PC-3 (cell line): Measurements from ENCODE around the gene CERK. TPM values are rescaled to one million over a fixed set of nuclear protein-coding genes. Genes with fewer than 3 reads are reported as not detected.

Source experiments
- ATAC-seq: fragments of 200-7000 bp; cut with Tn5 transposase; 2 replicates; pipeline ENCODE4 v1.9.1; 2020; ENCODE audit warnings: mild to moderate bottlenecking, moderate library complexity
- BruUV-seq: library from RNA; stranded (reverse); fragments of 400-500 nt; replicated peaks from 2 replicates; lab custom pipeline; 2021; lab: Mats Ljungman, UMichigan
- CTCF ChIA-PET: fragments of 300-600 bp; sonication (Branson Sonifier 250); formaldehyde crosslinking; loops from one replicate; lab custom pipeline; 2022; ENCODE audit warnings: antibody characterized with exemption; lab: Charles Lee
- POLR2A ChIA-PET: fragments of 300-600 bp; sonication (Branson Sonifier 250); formaldehyde crosslinking; loops from one replicate; lab custom pipeline; 2022; ENCODE audit warnings: antibody characterized with exemption; ENCODE audit not compliant: unreplicated experiment; lab: Charles Lee
- DNase-seq: peaks from one replicate; pipeline ENCODE4 v3.0.0-alpha.2; 2015
- H2AFZ ChIP-seq: fragments of 300-600 bp; sonication (generic); 2 replicates; pipeline ENCODE4 v1.6.0; 2016; ENCODE audit warnings: antibody characterized with exemption, low read length
- H3F3A ChIP-seq: fragments of 300-600 bp; sonication (generic); one replicate; pipeline ENCODE4 v1.6.0; 2017; ENCODE audit warnings: antibody characterized with exemption, low read length, control low read depth, mild to moderate bottlenecking; ENCODE audit not compliant: unreplicated experiment
- H3K27ac ChIP-seq: fragments of 300-600 bp; sonication (generic); 2 replicates; pipeline ENCODE4 v1.5.1; 2016; ENCODE audit warnings: mild to moderate bottlenecking, low read length
- H3K27me3 ChIP-seq: fragments of 300-600 bp; sonication (generic); 2 replicates; pipeline ENCODE4 v1.6.1; 2016; ENCODE audit warnings: low read length, mixed read lengths
- H3K36me3 ChIP-seq: fragments of 300-600 bp; sonication (generic); 2 replicates; pipeline ENCODE4 v1.6.1; 2016; ENCODE audit warnings: low read depth, mixed run types, low read length, mixed read lengths
- H3K4me1 ChIP-seq: fragments of 300-600 bp; sonication (generic); 2 replicates; pipeline ENCODE4 v1.5.1; 2016; ENCODE audit warnings: low read length; ENCODE audit not compliant: insufficient read depth
- H3K4me2 ChIP-seq: fragments of 300-600 bp; sonication (generic); 2 replicates; pipeline ENCODE4 v1.6.0; 2016; ENCODE audit warnings: low read length
- H3K4me3 ChIP-seq: fragments of 300-600 bp; sonication (generic); 2 replicates; pipeline ENCODE4 v1.5.1; 2016; ENCODE audit warnings: mild to moderate bottlenecking, low read length, mixed read lengths
- H3K79me2 ChIP-seq: fragments of 300-600 bp; sonication (generic); 2 replicates; pipeline ENCODE4 v1.6.1; 2017; ENCODE audit warnings: low read length, mixed read lengths
- H3K9ac ChIP-seq: fragments of 300-600 bp; sonication (generic); 2 replicates; pipeline ENCODE4 v1.6.0; 2016; ENCODE audit warnings: mild to moderate bottlenecking, low read length
- H3K9me2 ChIP-seq: fragments of 300-600 bp; sonication (generic); replicated peaks from 2 replicates; pipeline ENCODE4 v1.6.1; 2016; ENCODE audit warnings: mixed run types, low read length, mixed read lengths
- H3K9me3 ChIP-seq: fragments of 300-600 bp; sonication (generic); 2 replicates; pipeline ENCODE4 v1.6.1; 2016; ENCODE audit warnings: low read length, mixed read lengths
- H4K20me1 ChIP-seq: fragments of 300-600 bp; sonication (generic); 2 replicates; pipeline ENCODE4 v1.6.1; 2016; ENCODE audit warnings: low read length, mixed read lengths
- CTCF ChIP-seq: fragments of 300-600 bp; sonication (generic); conservative IDR thresholded peaks from 2 replicates; pipeline ENCODE4 v1.5.1; 2017; ENCODE audit warnings: antibody characterized with exemption, low read depth, mild to moderate bottlenecking, low read length
- EZH2 ChIP-seq: fragments of 300-600 bp; sonication (generic); IDR thresholded peaks from one replicate; pipeline ENCODE4 v1.6.1; 2017; ENCODE audit warnings: antibody characterized with exemption, mild to moderate bottlenecking, low read length; ENCODE audit not compliant: unreplicated experiment
- EZH2phosphoT487 ChIP-seq: fragments of 300-600 bp; sonication (generic); IDR thresholded peaks from 2 replicates; pipeline ENCODE4 v1.6.1; 2018; ENCODE audit warnings: mild to moderate bottlenecking, antibody characterized with exemption, low read length, borderline replicate concordance
- intact Hi-C: fragments of 100-400 bp; cut with micrococcal nuclease; formaldehyde crosslinking; loops from 2 replicates; pipeline ENCODE4 v1.9.0; 2023
- total RNA-seq: library from RNA; depleted of rRNA; stranded (reverse); fragments of >200 nt; gene quantifications from 2 replicates; pipeline ENCODE4 v1.2.3, GENCODE V29; 2014

CERK gene
- total RNA-seq, 1 experiment from 2014 or later = 21.6 TPM

- Histone ChIP-seq H3F3A (no peaks in the 10 kb centered on the region), H2AFZ (no peak overlapping the region), H3K79me2 (no peaks in the 10 kb centered on the region), H3K4me1 (peaks cover 22% of the 10 kb centered on the region), H3K27ac (no peak overlapping the region), H3K9ac (no peak overlapping the region), H4K20me1 (no peaks in the 10 kb centered on the region), H3K9me3 (no peaks in the 10 kb centered on the region), H3K9me2 (no peaks in the 10 kb centered on the region), H3K4me3 (no peak overlapping the region), H3K36me3 (no peaks in the 10 kb centered on the region), H3K27me3 (no peaks in the 10 kb centered on the region), H3K4me2 (no peak overlapping the region)
- DNase-seq (no peak), ATAC-seq (no peak)
- intact Hi-C loops = loop anchor here (5.0 kb wide), 1 partner anchor 94 kb away; no protein-coding TSS in a partner anchor
- TF ChIP-seq CTCF (no peak), EZH2 (no peak), EZH2phosphoT487 (no peak)
- BruUV-seq = no TSS peak
- ChIA-PET CTCF (no interaction called here), POLR2A (no interaction called here)
Observed at GRCh38 chr22:46655861-46656608, 82.0 kb downstream of the CERK start.

- ChIA-PET CTCF (no interaction called here), POLR2A (no interaction called here)
- Histone ChIP-seq H3K9me3 (no peaks in the 10 kb centered on the region), H3K9ac (no peak overlapping the region), H3K4me2 (no peak overlapping the region), H3K27me3 (no peaks in the 10 kb centered on the region), H3F3A (no peaks in the 10 kb centered on the region), H3K4me1 (peaks cover 15% of the 10 kb centered on the region; the same call in 1 of the 2 replicates), H3K79me2 (no peaks in the 10 kb centered on the region), H4K20me1 (no peaks in the 10 kb centered on the region), H3K27ac (no peak overlapping the region), H3K9me2 (no peaks in the 10 kb centered on the region), H3K36me3 (no peaks in the 10 kb centered on the region), H3K4me3 (no peak overlapping the region), H2AFZ (no peak overlapping the region)
- no TSS peak for BruUV-seq
- ATAC-seq (no peak), DNase-seq (no peak)
- TF ChIP-seq EZH2 (no peak), CTCF (no peak), EZH2phosphoT487 (no peak)
- intact Hi-C loops = loop anchor here (5.0 kb wide), 1 partner anchor 93 kb away; no protein-coding TSS in a partner anchor
Observed at GRCh38 chr22:46654927-46655595, 83.0 kb downstream of the CERK start.

GRCh38 chr22:46654426-46654825 is 83.6 kb downstream of the CERK start:
- H3K27me3 ChIP-seq = no peaks in the 10 kb centered on the region
- H3K4me1 ChIP-seq = peaks cover 19% of the 10 kb centered on the region
- no peak overlapping the region for H2AFZ ChIP-seq
- H3K9ac ChIP-seq = no peak overlapping the region
- no peaks in the 10 kb centered on the region for H3K79me2 ChIP-seq
- no peaks in the 10 kb centered on the region for H4K20me1 ChIP-seq
- no peak for TF ChIP-seq EZH2phosphoT487
- intact Hi-C loops = no loop called here
- POLR2A ChIA-PET = no interaction called here
- no peak overlapping the region for H3K4me2 ChIP-seq
- H3K4me3 ChIP-seq = no peak overlapping the region
- H3K9me3 ChIP-seq = no peaks in the 10 kb centered on the region
- no peak overlapping the region for H3K27ac ChIP-seq
- DNase-seq = no peak
- no peaks in the 10 kb centered on the region for H3K9me2 ChIP-seq
- CTCF ChIA-PET = no interaction called here
- H3K36me3 ChIP-seq = no peaks in the 10 kb centered on the region
- no TSS peak for BruUV-seq
- ATAC-seq = no peak
- no peaks in the 10 kb centered on the region for H3F3A ChIP-seq
